Spleen (tissue), 7 donors: ENCODE data around the gene PCSK9.

Experiments
- POLR2A ChIP-seq, 3 donors: fragments of 450-650 bp; IDR thresholded peaks; one replicate each; pipeline ENCODE4 v1.5.1; 2017; ENCODE audit warnings: antibody characterized with exemption in 3 of 3, mild to moderate bottlenecking in 1 of 3
- POLR2AphosphoS5 ChIP-seq, 3 donors: sonication (generic); formaldehyde crosslinking; IDR thresholded peaks; one replicate each; pipeline ENCODE4 v1.5.1; 2017; ENCODE audit warnings: antibody characterized with exemption in 3 of 3
- TF ChIP-seq, protein P1 (sequence below), 11 experiments: fragments of 200-600 bp in 7 of 11; fragments of 450-650 bp in 4 of 11; sonication (generic) in 4 of 11; IDR thresholded peaks in 8 of 11; conservative IDR thresholded peaks in 3 of 11; 1 replicate in 7 of 11; 2 replicates in 4 of 11; pipeline versions ENCODE4 v1.4.0 to v1.8.0; 2016 to 2021; ENCODE audit warnings: antibody characterized with exemption in 11 of 11, inconsistent platforms in 4 of 11, mild to moderate bottlenecking in 1 of 11
- donor health status: DM: no; HTN: no; CAD: no; lungs with moderate emphysema.
- donor health status: DM: no; HTN: no; CAD: no.
- donor health status: DM: no; HTN: no; CAD: no.

GRCh38 chr1:55081188-55081904, 42.0 kb downstream of the PCSK9 start:
- TF ChIP-seq POLR2AphosphoS5 (IDR thresholded peaks at IDR 0.05) (no peak), POLR2A (IDR thresholded peaks at IDR 0.05) (no peak)
- TF ChIP-seq, protein P1, sequence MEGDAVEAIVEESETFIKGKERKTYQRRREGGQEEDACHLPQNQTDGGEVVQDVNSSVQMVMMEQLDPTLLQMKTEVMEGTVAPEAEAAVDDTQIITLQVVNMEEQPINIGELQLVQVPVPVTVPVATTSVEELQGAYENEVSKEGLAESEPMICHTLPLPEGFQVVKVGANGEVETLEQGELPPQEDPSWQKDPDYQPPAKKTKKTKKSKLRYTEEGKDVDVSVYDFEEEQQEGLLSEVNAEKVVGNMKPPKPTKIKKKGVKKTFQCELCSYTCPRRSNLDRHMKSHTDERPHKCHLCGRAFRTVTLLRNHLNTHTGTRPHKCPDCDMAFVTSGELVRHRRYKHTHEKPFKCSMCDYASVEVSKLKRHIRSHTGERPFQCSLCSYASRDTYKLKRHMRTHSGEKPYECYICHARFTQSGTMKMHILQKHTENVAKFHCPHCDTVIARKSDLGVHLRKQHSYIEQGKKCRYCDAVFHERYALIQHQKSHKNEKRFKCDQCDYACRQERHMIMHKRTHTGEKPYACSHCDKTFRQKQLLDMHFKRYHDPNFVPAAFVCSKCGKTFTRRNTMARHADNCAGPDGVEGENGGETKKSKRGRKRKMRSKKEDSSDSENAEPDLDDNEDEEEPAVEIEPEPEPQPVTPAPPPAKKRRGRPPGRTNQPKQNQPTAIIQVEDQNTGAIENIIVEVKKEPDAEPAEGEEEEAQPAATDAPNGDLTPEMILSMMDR (IDR thresholded peaks at IDR 0.05 in 8 of 11, conservative IDR thresholded peaks at IDR 0.05 in 3 of 11), result no peak
